ENCODE measurements around the gene PSD4. TPM values are rescaled to one million over a fixed set of nuclear protein-coding genes. Genes with fewer than 3 reads are reported as not detected.

Gene PSD4
- total and polyA plus RNA-seq, 2 of the 8 experiments (the other 6 are each of a cell fraction or from before 2014, with no cell fraction given), result 0.53 to 1.2 TPM

DNA sequence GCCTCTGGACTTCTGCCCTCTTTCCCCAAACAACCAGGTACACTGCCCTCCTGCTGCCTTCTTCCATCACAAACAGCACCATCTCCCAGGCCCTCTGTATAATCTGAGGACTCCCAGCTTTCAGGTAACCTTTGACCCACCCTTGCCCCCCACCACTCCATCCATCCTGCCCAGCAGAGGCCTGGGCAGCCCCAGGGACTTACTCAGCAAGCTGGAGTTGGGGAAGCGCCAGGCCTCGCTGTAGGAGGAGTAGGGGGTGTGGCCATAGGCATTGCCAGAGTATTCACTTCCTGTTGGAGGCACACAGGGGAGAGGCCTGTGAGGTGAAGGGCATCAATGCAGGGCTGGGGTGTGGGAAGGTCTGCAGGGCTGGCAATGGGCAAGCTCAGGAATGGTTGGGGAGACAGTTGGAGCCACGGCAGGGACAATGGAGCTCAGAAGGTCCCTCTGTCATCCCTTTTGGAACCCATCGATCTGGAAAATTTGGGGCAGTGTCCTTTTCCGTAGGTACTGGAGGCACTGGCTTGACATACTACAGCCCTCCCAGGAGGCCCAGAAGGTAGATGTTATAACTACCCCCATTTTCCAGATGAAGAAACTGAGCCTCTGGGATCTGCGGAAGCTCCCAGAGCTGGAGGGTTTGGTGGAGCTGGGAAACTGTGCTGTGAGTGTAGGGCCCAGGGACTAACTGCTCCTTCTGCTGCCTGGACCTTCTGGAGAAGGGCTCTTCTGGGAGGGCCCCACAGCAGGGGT lies 46.3 kb downstream of the PSD4 start:
- no peak overlapping the region for H3K23ac ChIP-seq (ENCODE audit: insufficient read length)
- H3K4me1 ChIP-seq (replicated peaks in 1 of 4; ENCODE audit: control insufficient read depth in 3 of 4, insufficient read depth in 4 of 4, low read length in 3 of 4), result peaks cover 0 to 5% (median 4%) of the 10 kb centered on the region in 4 experiments; a peak in 4 of 7 replicates
- DNase-seq (ENCODE audit: low read depth in 1 of 2, low spot score in 2 of 2) (no peak), FAIRE-seq (no peak)
- no peaks in the 10 kb centered on the region for H3K79me2 ChIP-seq (ENCODE audit: control insufficient read depth in 1 of 2, insufficient read depth in 2 of 2, low read length in 2 of 2)
- H2BK120ac ChIP-seq (replicated peaks; ENCODE audit: low read depth, low read length), result no peak overlapping the region
- no peaks in the 10 kb centered on the region for H3K9me3 ChIP-seq (ENCODE audit: insufficient read depth in 2 of 2, low read depth in 1 of 2, low read length in 1 of 2)
- peak overlapping the region; percentile 76; the same call in 1 of the 2 replicates for H2AFZ ChIP-seq (ENCODE audit: low read length)
- no peaks in the 10 kb centered on the region for H3K36me3 ChIP-seq (ENCODE audit: control insufficient read depth in 2 of 4, insufficient read depth in 4 of 4, low read length in 3 of 4)
- no peak overlapping the region for H3K14ac ChIP-seq (ENCODE audit: insufficient read length)
- peak overlapping the region; percentile 60; the same call in 1 of the 2 replicates for H2BK5ac ChIP-seq (ENCODE audit: low read depth, low read length)
- no peak overlapping the region for H3K56ac ChIP-seq (replicated peaks; ENCODE audit: insufficient read length, low read depth, low read length)
- H3K9ac ChIP-seq (replicated peaks in 1 of 4; ENCODE audit: extremely low read depth in 1 of 4, low read depth in 3 of 4, low read length in 3 of 4), result no peak overlapping the region
- 0 out of 2 replicates have a peak overlapping the region, but pooled peaks have one; percentile 32 for H3K18ac ChIP-seq (ENCODE audit: extremely low read depth, low read length)
- H4K20me1 ChIP-seq (replicated peaks in 1 of 2; ENCODE audit: control insufficient read depth in 1 of 2, insufficient read depth in 2 of 2, low read length in 2 of 2), result no peaks in the 10 kb centered on the region
- H3K4me2 ChIP-seq (ENCODE audit: insufficient read depth in 1 of 2, low read depth in 2 of 2, low read length in 2 of 2), result no peak overlapping the region
- H4K5ac ChIP-seq (ENCODE audit: insufficient read length, low read depth, low read length), result no peak overlapping the region
- ChIA-PET POLR2A (ENCODE audit: partially characterized antibody) (no interaction called here), CTCF (ENCODE audit: partially characterized antibody) (interaction anchor here (1.0 to 3.8 kb wide), 8 partner anchors 10 to 170 kb away, joined by 4 to 24 read pairs (median 11); no protein-coding TSS in a partner anchor)
- no peak overlapping the region for H3K4ac ChIP-seq (replicated peaks; ENCODE audit: insufficient read length, low read depth, low read length)
- no peaks in the 10 kb centered on the region for H3K27me3 ChIP-seq (replicated peaks in 1 of 4; ENCODE audit: control insufficient read depth in 3 of 4, extremely low read depth in 1 of 4, insufficient read depth in 3 of 4, low read length in 3 of 4)
- H3K27ac ChIP-seq (ENCODE audit: low read depth, low read length), result no peak overlapping the region
- no peak overlapping the region for H4K91ac ChIP-seq (replicated peaks; ENCODE audit: insufficient read length, low read length)
- 88% methylated on average over 6 of the region's 6 CpGs; no CpG with 5 or more reads in 1 of the 2 experiments for WGBS, 2 experiments (ENCODE audit: extremely low coverage in 1 of 2, insufficient coverage in 1 of 2, insufficient read length in 1 of 2, insufficient replicate concordance in 2 of 2, low coverage in 1 of 2, low lambda C conversion rate in 2 of 2, missing lambda C conversion rate in 1 of 2)
- no peaks in the 10 kb centered on the region for H3K79me1 ChIP-seq (ENCODE audit: low read depth, low read length)
- no peak for TF ChIP-seq CEBPB (IDR thresholded peaks at IDR 0.05; ENCODE audit: low read depth, low read length)
- TF ChIP-seq POU5F1 (IDR thresholded peaks at IDR 0.05; ENCODE audit: low read depth, low read length), result no peak
- TF ChIP-seq BACH1 (IDR thresholded peaks at IDR 0.05; ENCODE audit: low read length), result no peak
- H2BK15ac ChIP-seq (ENCODE audit: low read length), result no peak overlapping the region
- no peak overlapping the region for H2BK12ac ChIP-seq (ENCODE audit: low read depth, low read length)
- H3K23me2 ChIP-seq (ENCODE audit: low read depth, low read length), result no peaks in the 10 kb centered on the region; the same call in 1 of the 2 replicates
- H2AK5ac ChIP-seq (ENCODE audit: low read depth, low read length), result no peak overlapping the region
- no peak overlapping the region for H2BK20ac ChIP-seq (ENCODE audit: low read length)
- no peak overlapping the region for H4K8ac ChIP-seq (ENCODE audit: extremely low read depth, insufficient read depth, low read length)
- no peak overlapping the region for H3K4me3 ChIP-seq (ENCODE audit: extremely low read depth in 1 of 4, insufficient read depth in 2 of 4, low read depth in 3 of 4, low read length in 4 of 4)
